ENCODE measurements around the gene HSDL2. TPM values are rescaled to one million over a fixed set of nuclear protein-coding genes. Genes with fewer than 3 reads are reported as not detected.
"Not testable (repeated sequence)": the region's sequence is repeated elsewhere in the genome, so short reads cannot be mapped to it uniquely, and the experiment has no call there.

The HSDL2 gene
- total and polyA plus RNA-seq, 11 donors, result 54.0 to 241 (median 147) TPM

DNA sequence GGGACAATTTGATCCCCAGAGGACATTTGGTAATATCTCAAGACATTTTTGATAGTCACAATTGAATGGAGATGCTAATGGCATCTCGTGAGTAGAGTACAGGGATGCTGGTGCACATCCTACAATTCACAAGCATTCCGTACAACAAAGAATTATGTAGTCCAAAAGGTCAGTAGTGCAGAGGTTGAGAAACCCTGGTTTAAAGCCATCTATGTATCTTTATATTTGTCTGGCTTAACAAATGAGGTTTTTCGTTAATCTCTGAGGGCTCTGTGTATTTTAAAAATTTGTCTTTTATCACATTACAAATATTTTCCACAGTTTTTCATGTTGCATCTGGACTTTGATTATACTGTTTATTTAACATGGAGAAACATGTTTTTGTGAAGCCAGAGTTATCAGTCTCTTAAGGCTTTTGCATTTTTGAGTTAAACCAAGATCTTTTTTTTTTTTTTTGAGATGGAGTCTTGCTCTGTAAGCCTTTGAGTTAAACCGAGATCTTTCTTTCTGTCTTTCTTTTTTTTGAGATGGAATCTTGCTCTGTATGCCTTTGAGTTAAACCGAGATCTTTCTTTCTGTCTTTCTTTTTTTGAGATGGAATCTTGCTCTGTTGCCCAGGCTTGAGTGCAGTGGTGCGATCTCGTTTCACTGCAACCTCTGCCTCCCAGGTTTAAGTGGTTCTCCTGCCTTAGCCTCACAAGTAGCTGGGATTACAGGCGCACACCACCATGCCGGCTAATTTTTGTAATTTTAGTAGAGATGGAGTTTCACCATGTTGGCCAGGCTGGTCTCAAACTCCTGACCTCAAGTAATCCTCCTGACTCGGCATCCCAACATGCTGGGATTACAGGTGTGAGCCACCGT lies 2.8 kb downstream of the HSDL2 start:
- H3K27ac ChIP-seq, result peak overlapping the region in 1 of 12 donors; percentile 21
- DNase-seq (no peak), ATAC-seq (no peak)
- H3K36me3 ChIP-seq, result peaks cover 0 to 11% (median 0%) of the 10 kb centered on the region in 9 donors
- H3K9me3 ChIP-seq, result no peaks in the 10 kb centered on the region
- TF ChIP-seq CTCF (IDR thresholded peaks at IDR 0.05), result no peak
- no peak for TF ChIP-seq POLR2A (IDR thresholded peaks at IDR 0.05)
- H3K27me3 ChIP-seq, result no peaks in the 10 kb centered on the region
- peaks cover 0 to 52% (median 39%) of the 10 kb centered on the region in 12 donors for H3K4me1 ChIP-seq
- 66 to 78% (median 74%) methylated on average over 11 of the region's 11 CpGs for WGBS, 4 donors
- intact Hi-C loops (cut with DNase I), result loop anchor here in 1 of 10 donors (5.0 kb wide), 1 partner anchor 50 kb away; the partner anchor contains the start of gene PTBP3
- H3K4me3 ChIP-seq, result no peak overlapping the region

GRCh38 chr9:112384219-112384618 lies 4.3 kb downstream of the HSDL2 start:
- intact Hi-C loops (cut with DNase I), result loop anchor here in 1 of 10 donors (5.0 kb wide), 1 partner anchor 52 kb away; the partner anchor contains the start of gene PTBP3
- H3K4me1 ChIP-seq, result peaks cover 0 to 41% (median 30%) of the 10 kb centered on the region in 12 donors

DNA sequence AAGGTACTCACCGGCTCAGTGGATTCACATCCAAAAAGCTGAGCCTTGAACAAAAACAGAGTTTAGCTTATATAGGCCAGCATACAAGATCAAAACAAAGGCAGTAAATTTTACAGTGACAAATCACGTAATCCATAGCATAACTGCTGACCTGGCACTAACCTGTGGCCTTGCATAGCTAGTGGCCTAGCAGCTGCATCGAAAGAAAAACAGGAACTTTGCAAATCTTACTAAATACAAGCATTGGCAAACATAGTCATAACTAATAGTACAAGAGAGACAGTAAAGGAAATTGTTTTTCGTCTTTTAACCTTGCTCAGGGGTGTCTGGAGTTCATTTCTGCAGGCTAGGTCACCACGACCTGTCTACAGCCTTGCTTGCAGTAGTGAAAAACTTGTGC lies 4.8 kb downstream of the HSDL2 start:
- peak overlapping the region in 3 of 12 donors; percentile 9 to 19 (median 9) for H3K27ac ChIP-seq
- H3K9me3 ChIP-seq, result no peaks in the 10 kb centered on the region
- intact Hi-C loops (cut with DNase I), result loop anchor here in 1 of 10 donors (5.0 kb wide), 1 partner anchor 52 kb away; the partner anchor contains the start of gene PTBP3
- H3K4me1 ChIP-seq, result peaks cover 0 to 41% (median 30%) of the 10 kb centered on the region in 12 donors
- H3K4me3 ChIP-seq, result no peak overlapping the region
- TF ChIP-seq CTCF (IDR thresholded peaks at IDR 0.05) (no peak), POLR2A (IDR thresholded peaks at IDR 0.05) (no peak)
- H3K36me3 ChIP-seq, result peaks cover 0 to 12% (median 0%) of the 10 kb centered on the region in 9 donors
- ATAC-seq (no peak), DNase-seq (no peak)
- WGBS, 4 donors, result 62 to 69% (median 64%) methylated on average over 5 of the region's 5 CpGs
- no peaks in the 10 kb centered on the region for H3K27me3 ChIP-seq

More at GRCh38 chr9:112384219-112384618, 4.3 kb downstream of the HSDL2 start:
- H3K27ac ChIP-seq, result peak overlapping the region in 3 of 12 donors; percentile 9 to 19 (median 9)
- no peak for ATAC-seq
- peaks cover 0 to 12% (median 0%) of the 10 kb centered on the region in 9 donors for H3K36me3 ChIP-seq
- H3K4me3 ChIP-seq, result no peak overlapping the region
- H3K27me3 ChIP-seq, result no peaks in the 10 kb centered on the region
- WGBS, 4 donors, result 87 to 100% (median 92%) methylated on average over 1 of the region's 1 CpG
- no peak for TF ChIP-seq CTCF (IDR thresholded peaks at IDR 0.05)
- no peak for TF ChIP-seq POLR2A (IDR thresholded peaks at IDR 0.05)
- H3K9me3 ChIP-seq, result no peaks in the 10 kb centered on the region
- DNase-seq, result no peak

GRCh38 chr9:112387115-112387514 lies 7.2 kb downstream of the HSDL2 start:
- DNase-seq, result no peak
- Histone ChIP-seq H3K27ac (no peak overlapping the region), H3K4me3 (no peak overlapping the region), H3K4me1 (peaks cover 0 to 31% (median 26%) of the 10 kb centered on the region in 12 donors), H3K9me3 (no peaks in the 10 kb centered on the region), H3K27me3 (no peaks in the 10 kb centered on the region), H3K36me3 (peaks cover 0 to 17% (median 0%) of the 10 kb centered on the region in 9 donors)
- no peak for ATAC-seq
- TF ChIP-seq POLR2A (IDR thresholded peaks at IDR 0.05) (no peak), CTCF (IDR thresholded peaks at IDR 0.05) (no peak)
- 89 to 94% (median 89%) methylated on average over 3 of the region's 3 CpGs for WGBS, 4 donors
- intact Hi-C loops (cut with DNase I), result no loop called here

- DNase-seq, H3K9me3 ChIP-seq, ATAC-seq, H3K27ac ChIP-seq, H3K27me3 ChIP-seq, H3K4me1 ChIP-seq, H3K4me3 ChIP-seq: not testable (repeated sequence)
- intact Hi-C loops (cut with DNase I), result loop anchor here in 1 of 10 donors (2.0 kb wide), 1 partner anchor 29 kb away; no protein-coding TSS in a partner anchor
- WGBS, 4 donors, result 97 to 100% (median 99%) methylated on average over 3 of the region's 3 CpGs
- peaks cover 0 to 23% (median 2%) of the 10 kb centered on the region in 9 donors for H3K36me3 ChIP-seq
These were observed 10.0 kb downstream of the HSDL2 start for GRCh38 chr9:112389897-112390296.

DNA sequence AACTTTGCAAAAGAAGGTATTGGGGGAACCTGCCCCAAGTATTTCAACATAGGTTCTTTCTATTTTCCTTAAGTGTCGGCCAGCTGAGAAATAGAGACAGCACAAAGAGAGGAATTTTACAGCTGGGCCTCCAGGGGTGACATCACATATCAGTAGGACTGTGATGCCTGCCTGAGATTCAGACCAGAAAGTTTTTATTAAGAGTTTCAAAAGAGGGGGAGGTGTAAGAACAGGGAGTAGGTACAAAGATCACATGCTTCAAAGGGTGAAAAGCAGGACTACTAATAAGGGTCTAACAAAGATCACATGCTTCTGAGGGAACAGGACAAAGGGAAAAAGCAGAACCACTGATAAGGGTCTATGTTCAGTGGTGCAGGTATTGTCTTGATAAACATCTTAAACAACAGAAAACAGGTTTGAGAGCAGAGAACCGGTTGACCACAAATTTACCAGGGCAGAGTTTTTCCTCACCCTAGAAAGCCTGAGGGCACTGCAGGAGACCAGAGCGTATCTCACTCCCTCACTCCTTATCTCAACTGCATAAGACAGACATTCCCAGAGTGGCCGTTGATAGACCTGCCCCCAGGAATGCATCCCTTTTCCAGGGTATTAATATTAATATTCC lies 12.1 kb downstream of the HSDL2 start:
- H3K27me3 ChIP-seq, ATAC-seq: not testable (repeated sequence)

More for the DNA sequence above, 12.1 kb downstream of the HSDL2 start:
- H3K9me3 ChIP-seq, H3K4me3 ChIP-seq, DNase-seq, H3K4me1 ChIP-seq, H3K27ac ChIP-seq: not testable (repeated sequence)
- WGBS, 4 donors, result 60 to 72% (median 66%) methylated on average over 4 of the region's 4 CpGs
- intact Hi-C loops (cut with DNase I), result loop anchor here in 1 of 10 donors (2.0 kb wide), 1 partner anchor 27 kb away; no protein-coding TSS in a partner anchor
- H3K36me3 ChIP-seq, result peaks cover 0 to 28% (median 2%) of the 10 kb centered on the region in 9 donors

All from heart left ventricle (tissue), 16 donors.